ENCODE data around the gene GJA1. TPM values are rescaled to one million over a fixed set of nuclear protein-coding genes. Genes with fewer than 3 reads are reported as not detected.

Gene GJA1
- total and polyA plus RNA-seq, 2 of the 8 experiments (the other 6 are each of a cell fraction or from before 2014, with no cell fraction given): 468 to 795 TPM

GRCh38 chr6:121480099-121480713 is 44.8 kb downstream of the GJA1 start:
- no peak overlapping the region for H3K4me3 ChIP-seq (ENCODE audit: extremely low read depth in 1 of 4, insufficient read depth in 2 of 4, low read depth in 3 of 4, low read length in 4 of 4)
- H4K91ac ChIP-seq (replicated peaks; ENCODE audit: insufficient read length, low read length): no peak overlapping the region
- H2BK12ac ChIP-seq (ENCODE audit: low read depth, low read length): no peak overlapping the region
- H3K79me1 ChIP-seq (ENCODE audit: low read depth, low read length): no peaks in the 10 kb centered on the region
- H3K27ac ChIP-seq (ENCODE audit: low read depth, low read length): no peak overlapping the region
- WGBS, 2 experiments (ENCODE audit: extremely low coverage in 1 of 2, insufficient coverage in 1 of 2, insufficient read length in 1 of 2, insufficient replicate concordance in 2 of 2, low coverage in 1 of 2, low lambda C conversion rate in 2 of 2, missing lambda C conversion rate in 1 of 2): 87% methylated on average over 18 of the region's 18 CpGs; no CpG with 5 or more reads in 1 of the 2 experiments
- H4K5ac ChIP-seq (ENCODE audit: insufficient read length, low read depth, low read length): no peak overlapping the region
- H4K20me1 ChIP-seq (replicated peaks in 1 of 2; ENCODE audit: control insufficient read depth in 1 of 2, insufficient read depth in 2 of 2, low read length in 2 of 2): no peaks in the 10 kb centered on the region
- no peak overlapping the region for H3K23ac ChIP-seq (ENCODE audit: insufficient read length)
- no peak overlapping the region for H2AK5ac ChIP-seq (ENCODE audit: low read depth, low read length)
- no peak overlapping the region for H3K4ac ChIP-seq (replicated peaks; ENCODE audit: insufficient read length, low read depth, low read length)
- H2BK20ac ChIP-seq (ENCODE audit: low read length): no peak overlapping the region
- no peaks in the 10 kb centered on the region for H3K79me2 ChIP-seq (ENCODE audit: control insufficient read depth in 1 of 2, insufficient read depth in 2 of 2, low read length in 2 of 2)
- H3K9ac ChIP-seq (replicated peaks in 1 of 4; ENCODE audit: extremely low read depth in 1 of 4, low read depth in 3 of 4, low read length in 3 of 4): no peak overlapping the region
- no peak overlapping the region for H3K14ac ChIP-seq (ENCODE audit: insufficient read length)
- H2BK15ac ChIP-seq (ENCODE audit: low read length): no peak overlapping the region
- no peak overlapping the region for H3K56ac ChIP-seq (replicated peaks; ENCODE audit: insufficient read length, low read depth, low read length)
- no peak overlapping the region for H3K4me2 ChIP-seq (ENCODE audit: insufficient read depth in 1 of 2, low read depth in 2 of 2, low read length in 2 of 2)
- no peaks in the 10 kb centered on the region for H3K9me3 ChIP-seq (ENCODE audit: insufficient read depth in 2 of 2, low read depth in 1 of 2, low read length in 1 of 2)
- FAIRE-seq: no peak
- no peak overlapping the region for H4K8ac ChIP-seq (ENCODE audit: extremely low read depth, insufficient read depth, low read length)
- no peak overlapping the region for H2BK5ac ChIP-seq (ENCODE audit: low read depth, low read length)
- H2AFZ ChIP-seq (ENCODE audit: low read length): no peak overlapping the region; the same call in 1 of the 2 replicates
- H3K36me3 ChIP-seq (ENCODE audit: control insufficient read depth in 2 of 4, insufficient read depth in 4 of 4, low read length in 3 of 4): no peaks in the 10 kb centered on the region
- no peaks in the 10 kb centered on the region for H3K23me2 ChIP-seq (ENCODE audit: low read depth, low read length)
- ChIA-PET POLR2A (ENCODE audit: partially characterized antibody) (no interaction called here), CTCF (ENCODE audit: partially characterized antibody) (no interaction called here)
- H2BK120ac ChIP-seq (replicated peaks; ENCODE audit: low read depth, low read length): no peak overlapping the region
- H3K4me1 ChIP-seq (replicated peaks in 1 of 4; ENCODE audit: control insufficient read depth in 3 of 4, insufficient read depth in 4 of 4, low read length in 3 of 4): peaks cover 0 to under 1% (median 0%) of the 10 kb centered on the region in 4 experiments; a peak in 1 of 7 replicates
- H3K18ac ChIP-seq (ENCODE audit: extremely low read depth, low read length): no peak overlapping the region; the same call in 1 of the 2 replicates
- no peaks in the 10 kb centered on the region for H3K27me3 ChIP-seq (replicated peaks in 1 of 4; ENCODE audit: control insufficient read depth in 3 of 4, extremely low read depth in 1 of 4, insufficient read depth in 3 of 4, low read length in 3 of 4)
- no peak for DNase-seq (ENCODE audit: low read depth in 1 of 2, low spot score in 2 of 2)
- TF ChIP-seq ASH2L (IDR thresholded peaks at IDR 0.05; ENCODE audit: low read length) (no peak), CEBPB (IDR thresholded peaks at IDR 0.05; ENCODE audit: low read depth, low read length) (no peak), CREB1 (IDR thresholded peaks at IDR 0.05) (no peak), BRCA1 (IDR thresholded peaks at IDR 0.05; ENCODE audit: low read depth, low read length) (no peak), SUZ12 (IDR thresholded peaks at IDR 0.05; ENCODE audit: low read length) (no peak), RXRA (IDR thresholded peaks at IDR 0.05; ENCODE audit: insufficient read depth, low read depth, low read length) (no peak), SRF (IDR thresholded peaks at IDR 0.05; ENCODE audit: low read depth, low read length) (no peak), RFX5 (IDR thresholded peaks at IDR 0.05; ENCODE audit: borderline replicate concordance, low read depth, low read length) (no peak), FOSL1 (IDR thresholded peaks at IDR 0.05; ENCODE audit: insufficient read depth, low read depth, low read length) (no peak), NRF1 (IDR thresholded peaks at IDR 0.05; ENCODE audit: low read depth, low read length) (no peak), SIRT6 (IDR thresholded peaks at IDR 0.05; ENCODE audit: low read length) (no peak), TAF7 (optimal IDR thresholded peaks at IDR 0.05; ENCODE audit: borderline replicate concordance, low read depth, low read length) (no peak), CTBP2 (IDR thresholded peaks at IDR 0.05; ENCODE audit: borderline replicate concordance, insufficient read depth, insufficient read length, low read length) (no peak)
